HG03575 (cell line): ENCODE results near the gene AK4.

Experiments
- ATAC-seq: cut with Tn5 transposase; IDR thresholded peaks from one replicate; pipeline ENCODE4 v1.9.1; 2021; ENCODE audit not compliant: unreplicated experiment, insufficient number of reproducible peaks, low FRiP score; ENCODE audit errors: extremely low read depth

The AK4 gene

DNA sequence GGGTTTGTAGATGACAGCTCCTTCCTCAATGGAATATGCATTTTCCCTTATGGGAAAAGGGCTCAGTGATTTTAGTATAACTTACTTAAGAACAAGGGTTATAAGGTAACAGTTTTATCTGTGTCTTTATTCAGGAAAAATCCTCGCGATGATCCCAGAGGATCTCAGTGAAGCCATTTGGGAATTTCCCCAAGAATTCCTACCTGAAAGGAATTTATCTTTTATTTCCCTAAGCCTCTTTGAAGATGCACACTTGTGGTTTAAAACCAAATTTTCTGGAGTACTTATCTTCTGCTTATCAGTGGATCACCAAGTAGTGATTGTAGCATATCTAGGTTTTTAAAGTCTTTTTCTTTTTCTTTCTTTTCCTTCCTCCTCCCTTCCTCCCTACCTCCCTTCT lies 58.8 kb downstream of the AK4 start:
- ATAC-seq, result no peak

DNA sequence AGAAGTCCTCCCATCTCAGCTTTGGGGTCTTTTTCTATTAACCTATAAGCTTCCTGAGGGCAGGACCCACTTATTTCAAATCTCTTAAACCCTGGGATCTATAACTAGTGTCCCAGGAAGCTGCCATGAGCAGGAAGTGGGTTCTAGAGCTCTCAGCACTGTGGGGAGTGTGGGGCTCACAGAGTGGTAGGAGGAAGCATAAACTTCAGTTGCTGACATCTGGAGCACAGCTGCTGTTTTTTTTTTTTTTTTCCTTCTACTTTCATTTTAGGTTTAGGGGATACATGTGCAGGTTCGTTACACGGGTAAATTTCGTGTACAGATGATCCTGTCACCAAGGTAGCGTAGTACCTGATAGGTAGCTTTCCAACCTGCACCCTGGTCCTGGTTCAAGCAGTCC lies 59.3 kb downstream of the AK4 start:
- ATAC-seq, result peak; percentile 38

DNA sequence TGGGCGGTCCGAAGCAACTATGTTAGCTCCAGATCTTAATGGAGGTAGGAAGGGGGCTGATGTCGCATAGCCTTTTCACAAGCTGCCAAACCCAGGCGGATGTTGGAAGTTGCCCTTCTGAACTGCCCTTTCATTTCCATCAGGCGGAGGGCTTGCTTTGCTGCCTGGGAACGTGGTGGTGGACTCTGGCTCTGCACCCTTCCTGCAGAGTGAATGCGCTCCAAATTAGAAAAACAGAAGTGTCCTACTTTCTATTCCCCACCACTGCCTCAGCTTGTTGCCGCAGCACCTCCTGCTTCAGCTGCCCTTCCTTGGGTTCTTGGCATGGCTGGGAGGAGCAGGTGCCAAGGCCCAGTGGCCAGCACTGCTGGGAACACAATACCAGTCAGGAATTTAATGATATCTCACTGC lies 60.6 kb downstream of the AK4 start:
- no peak for ATAC-seq

DNA sequence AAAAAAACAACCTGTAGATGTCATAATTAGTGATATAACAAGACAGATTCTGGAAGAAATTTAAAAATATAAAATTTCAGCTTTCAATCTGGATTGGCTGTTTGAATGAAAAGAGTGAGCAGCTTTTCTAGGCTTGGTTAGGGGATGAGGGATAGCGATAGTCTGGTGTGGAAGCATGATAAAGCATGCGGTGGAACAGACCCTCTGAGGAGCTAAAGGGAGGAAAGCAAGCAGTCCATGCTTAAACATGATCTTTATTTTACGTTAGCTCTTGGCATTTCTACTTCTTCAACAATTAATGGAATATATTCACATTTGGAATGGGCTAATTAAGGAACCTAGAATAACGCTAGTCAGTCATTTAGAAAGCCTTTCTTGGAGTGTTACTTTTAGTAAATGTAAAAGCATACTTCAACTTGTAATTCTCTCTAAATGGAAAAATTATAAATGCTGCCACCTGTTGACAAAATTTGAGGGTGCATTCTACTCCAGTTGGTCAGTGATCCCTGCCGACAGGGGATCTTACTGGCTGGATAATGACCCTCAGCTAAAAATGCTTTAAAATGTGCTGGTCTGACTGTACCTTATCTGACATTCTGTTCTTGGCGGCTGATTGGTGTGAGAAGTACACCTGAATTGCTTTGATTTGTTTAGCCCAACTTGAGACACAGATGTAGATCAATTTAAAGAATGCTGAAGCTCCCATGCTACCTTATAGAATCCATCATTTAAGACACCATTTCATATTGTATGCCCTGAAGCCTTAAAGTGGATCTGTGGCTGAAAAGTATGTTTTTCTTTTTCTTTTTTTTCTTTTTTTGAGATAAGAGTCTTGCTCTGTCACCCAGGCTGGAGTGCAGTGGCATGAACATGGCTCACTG lies 61.2 kb downstream of the AK4 start:
- ATAC-seq, result no peak

DNA sequence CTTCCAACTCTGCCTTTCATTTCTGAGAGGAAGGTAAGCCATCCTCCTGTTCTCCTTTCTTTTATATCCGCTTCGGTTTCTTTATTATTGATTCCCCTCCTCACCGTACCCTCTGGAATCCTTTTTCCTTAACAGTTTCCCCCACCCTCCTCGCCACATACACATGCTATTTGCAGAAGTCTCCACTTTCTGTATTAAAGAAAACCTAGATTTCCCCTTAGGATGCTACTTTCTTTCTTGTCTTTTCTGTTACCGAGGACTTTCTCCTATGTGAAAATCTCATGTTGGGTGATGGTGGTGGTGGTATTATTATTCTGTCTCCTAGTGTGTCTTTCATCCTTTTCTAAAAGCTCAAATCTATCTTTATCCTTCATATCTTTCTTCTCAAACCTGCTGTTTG lies 62.3 kb downstream of the AK4 start:
- no peak for ATAC-seq

DNA sequence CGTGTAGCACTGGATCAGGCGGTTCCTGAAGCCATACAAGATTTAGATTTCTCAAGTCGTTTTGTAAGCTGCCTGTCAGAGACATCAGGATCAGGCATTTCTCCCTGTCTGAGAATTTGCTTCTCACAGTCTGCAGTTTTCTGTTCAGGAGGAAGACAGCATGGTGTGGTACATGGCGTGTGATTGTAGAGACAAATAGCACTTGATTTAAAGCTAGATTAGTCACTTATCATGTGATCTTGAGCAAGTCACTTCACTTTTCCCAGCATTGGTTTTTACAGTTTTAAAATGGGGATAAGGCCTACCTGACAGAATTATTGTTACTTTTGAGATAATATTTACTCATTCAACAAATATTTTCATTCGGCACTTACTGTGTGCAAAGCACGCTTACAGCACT lies 63.3 kb downstream of the AK4 start:
- ATAC-seq, result no peak

DNA sequence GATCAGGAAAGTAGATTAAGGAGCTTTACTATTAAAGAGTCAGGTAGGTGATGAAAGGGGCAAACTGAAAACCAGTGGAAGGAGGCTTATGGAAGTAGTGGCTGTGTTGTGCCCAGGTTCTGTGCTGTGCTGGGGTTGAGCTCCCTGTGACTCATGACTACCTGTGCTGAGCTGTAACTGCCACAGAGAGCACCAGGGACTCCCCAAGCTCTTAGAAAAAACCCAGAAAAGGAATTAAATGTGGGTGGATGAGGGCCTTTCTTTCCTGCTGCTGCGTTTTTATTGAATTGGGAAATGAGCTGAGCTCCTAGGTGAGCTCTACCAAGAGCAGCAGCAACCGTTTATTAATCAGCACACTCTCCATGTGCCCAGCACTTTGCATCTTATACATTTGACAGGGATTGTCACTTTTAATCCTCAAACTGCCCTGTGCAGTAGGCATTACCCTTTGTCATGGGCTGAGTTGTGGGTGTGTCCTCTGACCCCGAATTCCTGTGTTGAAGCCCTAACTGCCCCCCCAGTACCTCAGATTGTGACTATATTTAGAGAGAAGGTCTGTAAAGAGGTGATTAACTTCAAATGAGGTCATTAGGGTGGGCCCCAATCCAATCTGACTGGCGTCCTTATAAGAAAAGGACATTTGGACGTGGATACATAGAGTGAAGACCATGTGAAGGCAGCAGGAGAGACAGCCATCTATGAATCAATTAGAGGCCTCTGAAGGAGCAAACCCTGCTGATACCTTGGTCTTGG lies 65.4 kb downstream of the AK4 start:
- ATAC-seq, result no peak

DNA sequence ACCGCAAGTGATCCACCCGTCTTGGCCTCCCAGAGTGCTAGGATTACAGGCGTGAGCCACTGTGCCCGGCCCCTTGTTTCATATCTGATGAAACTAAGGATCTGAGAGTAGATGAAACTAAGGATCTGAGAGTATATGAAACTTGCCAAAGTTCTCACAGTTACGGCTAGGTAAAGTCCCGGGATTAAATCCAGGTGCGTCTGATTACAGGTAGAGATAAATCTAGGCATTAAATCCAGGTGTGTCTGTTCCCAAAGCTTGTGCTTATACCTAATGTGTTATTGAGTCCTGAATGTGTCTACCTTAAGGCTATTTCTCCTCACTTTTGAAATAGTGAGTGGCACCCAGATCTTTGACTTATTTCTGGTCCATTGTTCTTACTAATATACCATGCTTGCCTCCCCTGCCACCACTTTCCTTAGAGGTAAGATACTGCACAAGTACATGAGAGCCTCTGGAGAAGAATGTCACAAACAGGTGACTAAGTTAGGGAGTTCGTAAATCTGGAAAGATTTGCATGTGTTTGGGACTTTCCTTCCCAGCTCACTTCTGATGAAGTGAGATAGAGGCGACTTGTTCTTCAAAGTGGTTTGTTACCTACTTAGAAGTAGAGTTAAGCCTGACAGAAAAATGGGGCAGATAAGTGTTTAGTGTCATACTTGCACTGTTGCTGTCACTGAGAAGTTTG lies 66.5 kb downstream of the AK4 start:
- ATAC-seq, result no peak

DNA sequence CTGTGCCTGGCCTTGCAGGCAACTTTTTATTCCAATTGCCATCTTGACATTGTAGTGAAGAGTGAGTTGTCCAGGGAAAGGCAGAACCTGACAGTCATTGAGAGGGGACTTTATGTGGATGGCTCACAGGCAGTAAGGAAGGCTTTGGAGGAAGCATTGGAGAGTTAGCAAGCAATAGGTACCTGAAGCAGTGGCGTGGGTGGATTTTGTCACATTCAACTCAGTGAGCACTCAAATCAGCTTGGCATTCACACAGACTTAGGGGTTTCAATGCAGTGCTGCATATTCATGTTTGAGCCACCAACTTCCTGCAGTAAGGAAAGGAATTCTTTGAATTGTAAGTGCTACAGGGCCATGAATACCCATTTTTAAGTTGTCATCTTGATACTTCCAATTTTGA lies 69.0 kb downstream of the AK4 start:
- no peak for ATAC-seq

DNA sequence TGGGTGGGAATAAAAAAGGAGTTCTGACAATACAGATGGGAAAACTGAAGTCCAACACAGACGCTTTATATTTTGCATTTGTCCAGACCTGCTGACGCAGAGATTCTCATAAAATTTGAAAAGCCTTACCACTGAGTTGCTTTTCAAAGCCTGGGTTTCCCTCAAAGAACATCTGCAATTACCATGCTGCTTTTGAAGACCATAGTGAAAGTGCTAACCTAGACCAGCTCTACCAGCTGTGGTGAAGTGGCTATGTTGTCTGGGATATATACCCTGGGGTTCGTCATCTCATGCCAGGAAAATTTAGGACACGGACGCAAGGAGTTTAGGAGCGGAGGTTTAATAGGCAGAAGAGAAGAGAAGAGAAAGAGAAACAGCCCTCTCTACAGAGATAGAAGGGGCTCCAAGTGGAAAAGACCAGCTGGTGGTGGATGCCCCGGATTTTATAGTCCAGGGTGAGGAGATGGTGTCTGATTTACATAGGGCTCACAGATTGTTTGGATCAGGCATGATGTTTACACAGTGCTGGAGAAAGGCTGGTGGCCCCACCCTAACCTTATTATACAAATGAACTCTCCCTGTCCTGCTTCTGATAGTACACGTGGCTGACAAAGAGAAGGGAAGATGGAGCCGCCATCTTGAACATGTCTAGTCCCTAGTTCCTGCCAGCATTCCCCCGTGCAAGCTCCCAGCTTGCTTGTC lies 73.8 kb downstream of the AK4 start:
- no peak for ATAC-seq

DNA sequence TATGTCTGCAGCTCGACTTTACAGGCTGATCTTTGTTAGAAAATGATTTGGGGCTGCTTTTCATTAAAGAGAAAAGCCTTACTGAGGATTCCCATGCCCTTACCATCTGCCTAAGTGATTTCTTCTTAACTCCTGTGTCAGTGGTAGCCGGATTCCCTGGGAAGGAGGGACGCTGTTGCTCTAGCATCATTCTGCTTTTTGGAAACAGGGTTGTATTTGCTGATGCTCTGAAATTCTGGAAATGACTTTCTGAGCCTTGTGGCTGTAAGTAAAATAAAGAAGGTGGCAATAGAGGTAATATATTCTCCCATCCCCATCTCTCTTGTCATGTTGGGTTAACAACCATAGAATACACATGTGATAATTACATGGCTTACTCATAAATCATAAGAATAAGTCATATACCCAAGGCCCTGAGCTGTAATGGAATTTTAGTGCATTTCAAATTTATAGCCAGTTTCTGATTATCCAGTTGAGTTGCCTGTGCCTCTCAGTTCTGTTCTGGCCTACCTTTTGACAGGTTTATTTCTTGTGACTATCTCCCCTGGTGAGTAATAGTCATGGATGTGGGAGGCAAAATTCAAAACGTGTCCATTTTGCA lies 74.4 kb downstream of the AK4 start:
- no peak for ATAC-seq

DNA sequence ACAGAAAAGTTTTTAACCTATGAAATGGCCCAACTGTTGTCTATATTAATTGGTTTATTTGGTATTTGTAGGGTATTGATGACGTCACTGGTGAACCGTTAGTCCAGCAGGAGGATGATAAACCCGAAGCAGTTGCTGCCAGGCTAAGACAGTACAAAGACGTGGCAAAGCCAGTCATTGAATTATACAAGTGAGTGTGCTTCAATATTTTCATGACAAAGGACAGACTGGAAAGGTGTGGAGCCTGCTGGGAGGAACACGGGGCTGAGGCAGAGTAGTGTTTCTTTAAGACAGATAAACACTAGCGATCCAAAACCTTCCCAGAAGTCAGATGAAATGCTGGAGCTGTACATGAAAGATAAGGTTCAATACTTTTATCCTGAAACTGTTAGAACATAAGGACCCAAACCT lies 76.7 kb downstream of the AK4 start:
- no peak for ATAC-seq

DNA sequence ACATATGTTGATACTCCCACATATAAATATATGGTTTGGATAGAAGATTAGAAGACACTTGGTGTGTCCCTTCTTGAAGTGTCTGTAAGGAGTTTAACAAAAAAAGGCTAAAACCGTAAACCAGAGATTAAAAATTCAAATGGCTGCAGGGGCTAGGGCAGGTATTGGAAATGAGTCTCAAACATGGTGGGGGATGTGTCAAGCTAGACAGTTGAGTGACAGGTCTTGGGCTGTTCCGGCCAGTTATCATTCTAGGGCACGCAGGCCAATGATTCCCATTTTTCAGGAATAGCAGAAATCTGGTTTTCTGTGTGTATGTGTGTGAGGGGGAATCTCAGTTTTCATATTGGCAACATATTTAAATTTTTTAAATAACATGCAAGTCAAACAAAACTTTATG lies 77.2 kb downstream of the AK4 start:
- ATAC-seq, result no peak

DNA sequence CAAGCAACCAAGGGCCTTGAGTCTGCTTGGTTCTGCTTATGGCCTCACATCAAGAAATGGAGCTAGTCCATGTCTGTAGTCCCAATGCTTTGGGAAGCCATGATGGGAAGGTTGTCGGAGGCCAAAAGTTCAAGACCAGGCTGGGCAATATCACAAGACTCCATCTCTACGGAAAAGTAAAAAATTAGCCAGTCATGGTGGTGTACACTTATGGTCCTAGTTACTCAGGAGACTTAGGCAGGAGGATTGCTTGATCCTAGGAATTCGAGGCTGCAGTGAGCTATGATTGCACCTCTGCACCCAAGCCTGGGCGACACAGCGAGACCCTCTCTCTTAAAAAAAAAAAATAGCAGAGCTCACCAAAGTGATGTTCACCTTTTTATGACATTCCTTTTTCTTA lies 81.2 kb downstream of the AK4 start:
- no peak for ATAC-seq

DNA sequence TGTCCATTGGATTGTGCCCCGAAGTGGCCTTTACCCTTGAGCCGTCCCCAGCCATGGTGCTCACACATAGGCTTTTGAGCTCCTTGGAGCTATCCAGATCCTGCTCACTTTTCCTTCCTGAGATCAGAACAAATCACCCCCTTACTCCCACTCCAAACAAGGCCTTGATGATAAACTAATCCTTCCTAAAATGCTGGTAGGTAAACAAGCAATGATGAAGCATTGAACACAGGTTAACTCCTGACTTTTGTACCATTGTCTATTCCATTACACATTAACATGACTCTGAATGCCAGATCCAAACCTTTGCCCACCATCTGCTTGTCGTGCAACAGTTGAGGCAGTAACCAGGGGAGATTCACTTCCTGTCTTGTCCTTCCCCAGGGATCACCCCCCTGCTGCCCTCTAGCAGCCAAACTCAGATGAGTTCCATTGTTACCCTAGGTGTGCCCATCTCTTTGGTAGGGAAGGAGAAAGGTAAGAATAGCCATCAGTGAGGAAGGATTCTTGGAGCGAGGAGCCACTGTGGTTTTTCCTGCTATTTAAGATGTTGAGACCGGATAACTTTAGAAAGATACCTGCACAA lies 81.8 kb downstream of the AK4 start:
- no peak for ATAC-seq

DNA sequence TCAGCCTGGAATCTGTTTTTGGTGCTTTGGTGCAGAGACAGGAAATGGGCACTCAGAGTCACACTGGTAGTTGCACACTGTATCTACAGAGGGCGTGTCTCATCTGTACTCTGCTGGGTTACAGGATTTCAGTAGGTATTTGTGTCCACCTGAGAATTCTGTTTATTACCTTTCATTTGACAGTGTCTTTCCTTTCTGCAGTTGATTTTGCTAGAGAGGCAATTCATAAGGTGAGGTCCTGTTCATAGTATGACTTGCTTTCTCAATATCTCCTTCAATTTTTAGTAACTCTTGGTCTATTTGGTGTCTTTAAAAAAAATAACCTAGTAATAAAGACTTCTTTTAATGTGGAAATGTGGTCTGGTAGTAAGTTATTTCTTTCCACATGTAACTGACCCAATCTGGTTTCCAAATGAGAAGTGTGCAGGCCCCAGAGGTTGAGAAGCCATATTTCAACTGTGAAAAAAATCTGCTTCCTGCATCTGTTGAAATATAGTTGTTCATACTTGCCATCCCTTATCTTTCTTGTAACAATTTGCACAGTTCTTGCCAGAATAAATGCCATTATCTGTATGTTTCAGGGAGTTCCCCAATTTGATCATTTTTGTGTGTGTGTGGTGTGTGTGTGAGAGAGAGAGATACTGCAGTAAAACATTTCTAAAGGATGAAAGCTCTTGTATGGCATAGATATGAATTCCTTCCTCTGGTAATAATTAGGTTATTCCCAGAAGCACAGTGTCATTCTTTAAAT lies 82.9 kb downstream of the AK4 start:
- ATAC-seq, result peak; percentile 56

DNA sequence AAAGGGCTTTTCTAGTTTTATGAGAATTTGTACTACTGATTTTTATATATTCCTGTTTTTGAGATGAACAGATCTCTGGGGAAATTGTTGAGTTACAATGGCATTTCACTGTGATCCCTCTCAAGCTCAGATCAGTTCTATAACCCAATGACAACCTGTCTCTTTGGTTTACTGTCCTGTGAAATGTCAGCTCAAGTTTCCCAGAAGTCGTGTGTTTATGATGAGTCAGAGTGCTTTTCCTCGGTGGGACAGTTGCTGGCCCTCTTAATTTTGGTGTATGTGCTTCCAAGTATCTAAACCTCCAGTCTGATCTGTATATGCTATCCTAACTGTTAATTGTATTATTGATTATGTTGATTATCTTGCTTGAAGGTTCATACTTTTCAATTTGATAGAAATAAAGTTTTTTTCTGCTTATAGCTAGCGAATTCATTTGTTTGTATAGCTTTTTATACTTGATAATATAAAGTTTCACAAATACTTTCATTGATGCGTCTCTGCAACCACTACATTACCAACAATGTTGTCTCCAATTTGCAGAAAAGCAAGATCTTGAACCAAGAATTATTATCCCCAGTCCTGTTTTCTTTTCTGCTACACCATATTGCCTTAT lies 83.8 kb downstream of the AK4 start:
- no peak for ATAC-seq
